GM04503 (cell line): Measurements from ENCODE around the gene SMCO4.

Experiments used
- DNase-seq: peaks from one replicate; pipeline ENCODE4 v3.0.0-alpha.2; 2012; ENCODE audit warnings: low read depth

SMCO4 gene

DNA sequence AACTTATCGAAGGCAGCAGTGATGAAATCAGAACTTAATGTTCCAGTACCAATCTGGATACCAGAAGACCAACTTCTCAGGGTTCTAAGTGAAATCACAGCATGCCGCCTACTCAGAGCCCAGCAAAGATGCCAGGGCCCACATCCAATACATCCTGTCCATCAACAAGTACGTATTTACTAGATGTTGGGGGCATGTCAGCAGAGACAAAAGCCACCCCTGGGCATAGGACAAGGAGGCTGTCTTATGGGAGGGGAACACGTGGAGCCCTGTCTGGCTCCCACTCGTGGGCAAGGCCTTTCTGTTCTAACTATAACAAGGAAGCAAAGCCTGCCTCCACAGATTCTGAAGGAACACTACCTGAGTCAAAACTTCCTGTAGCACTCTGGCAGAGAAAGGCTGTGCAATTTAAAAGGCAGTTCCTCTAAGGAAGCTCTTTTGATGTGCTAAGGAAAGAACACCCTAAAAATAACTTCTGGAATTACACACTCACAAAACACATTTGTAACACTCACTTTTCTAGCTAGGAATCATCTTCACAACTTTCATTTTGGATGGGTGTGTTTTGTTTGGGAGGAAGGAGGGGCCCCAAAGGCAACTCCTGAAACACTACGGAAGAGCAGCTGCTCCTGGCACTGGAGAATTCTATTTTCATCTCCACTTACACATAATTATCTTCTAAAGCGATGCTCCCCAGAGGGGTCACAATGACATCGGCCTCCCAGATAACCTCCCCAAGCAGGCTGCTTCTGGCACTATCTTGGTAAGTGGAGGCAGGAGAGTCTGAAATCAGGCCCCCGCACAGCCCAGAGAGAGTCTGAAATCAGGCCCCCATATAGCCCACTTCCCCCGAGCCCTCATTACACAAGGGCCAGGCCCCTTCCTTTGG, 14.2 kb downstream of the SMCO4 start:
- no peak for DNase-seq

- no peak for DNase-seq
These were observed 14.9 kb downstream of the SMCO4 start for GRCh38 chr11:93528252-93528651.

DNA sequence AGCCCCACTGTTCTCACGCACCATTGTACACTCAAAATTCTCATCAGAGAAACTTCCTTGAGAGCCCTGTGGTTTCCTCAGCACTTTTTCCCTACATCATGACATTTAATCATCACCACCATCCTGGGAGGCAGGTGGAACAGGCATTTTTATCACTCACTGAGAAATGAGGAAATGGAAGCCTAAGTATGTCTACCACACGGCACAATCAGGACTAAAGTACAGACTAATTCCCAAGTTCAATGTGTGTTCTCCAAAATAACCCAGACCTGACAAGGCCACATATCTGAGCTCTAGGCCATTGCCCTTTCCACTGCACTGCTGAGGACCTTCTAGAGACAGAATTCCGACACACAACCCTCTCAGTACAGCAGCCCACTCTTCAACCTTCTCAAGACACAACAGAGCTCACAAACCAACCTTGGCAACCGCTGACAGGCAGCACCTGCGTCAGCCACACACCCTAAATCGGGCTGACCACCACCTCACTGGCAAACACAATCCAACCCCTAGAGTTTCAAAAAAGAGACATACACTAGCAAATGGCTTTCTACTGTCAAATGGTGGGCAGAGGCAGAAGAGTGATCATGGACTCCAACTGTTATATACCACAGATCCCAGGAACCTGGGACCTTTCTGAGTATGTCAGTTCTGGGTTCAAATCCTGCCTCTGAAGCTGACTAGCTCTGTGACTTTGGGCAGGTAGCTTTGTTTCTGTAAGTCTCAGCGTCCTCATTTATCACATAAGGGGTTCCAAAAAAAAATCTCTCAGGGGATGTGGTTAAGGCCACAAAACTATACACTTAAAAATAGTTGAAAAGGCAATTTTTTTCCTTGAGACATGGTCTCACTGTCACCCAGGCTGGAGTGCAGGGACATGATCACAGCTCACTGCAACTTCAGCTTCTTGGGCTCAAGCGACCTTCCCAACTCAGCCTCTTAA, 16.3 kb downstream of the SMCO4 start:
- DNase-seq = no peak

GRCh38 chr11:93526346-93526633, 16.9 kb downstream of the SMCO4 start:
- DNase-seq = no peak

DNA sequence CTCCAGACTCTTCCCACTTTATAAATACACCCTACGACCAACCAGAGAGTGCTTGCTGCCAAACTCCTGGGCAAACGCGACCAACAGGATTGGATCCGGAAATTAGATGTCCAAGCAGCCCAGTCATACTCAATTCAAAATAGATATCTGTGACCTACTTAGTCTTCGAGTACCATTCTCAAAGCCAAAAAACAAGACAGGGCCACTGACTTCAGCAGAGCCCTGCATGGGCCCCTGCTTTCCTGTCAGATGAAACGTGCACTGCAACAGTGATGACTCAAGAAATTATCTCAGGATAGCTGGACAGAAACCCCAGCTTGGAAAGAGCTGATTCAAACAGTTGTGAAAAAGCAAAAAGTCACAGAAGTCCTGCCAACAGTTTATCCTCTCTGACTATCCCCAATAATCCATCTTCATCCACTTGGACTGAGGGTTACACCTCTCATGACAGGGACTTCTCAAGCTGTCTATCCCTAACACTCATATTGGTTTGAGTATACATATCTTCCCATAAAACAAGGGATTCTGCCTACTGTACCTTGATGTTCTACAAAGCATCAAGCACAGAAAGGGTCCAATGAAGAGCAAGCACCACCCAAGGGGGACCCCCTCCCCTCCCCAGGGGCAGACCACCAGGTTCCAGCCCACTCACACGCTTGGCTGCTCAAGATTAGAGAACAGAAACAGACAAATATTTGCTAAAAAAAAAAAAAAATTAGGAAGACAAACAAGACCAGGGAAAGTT, 17.4 kb downstream of the SMCO4 start:
- no peak for DNase-seq

GRCh38 chr11:93524858-93525257, 18.3 kb downstream of the SMCO4 start:
- no peak for DNase-seq

DNA sequence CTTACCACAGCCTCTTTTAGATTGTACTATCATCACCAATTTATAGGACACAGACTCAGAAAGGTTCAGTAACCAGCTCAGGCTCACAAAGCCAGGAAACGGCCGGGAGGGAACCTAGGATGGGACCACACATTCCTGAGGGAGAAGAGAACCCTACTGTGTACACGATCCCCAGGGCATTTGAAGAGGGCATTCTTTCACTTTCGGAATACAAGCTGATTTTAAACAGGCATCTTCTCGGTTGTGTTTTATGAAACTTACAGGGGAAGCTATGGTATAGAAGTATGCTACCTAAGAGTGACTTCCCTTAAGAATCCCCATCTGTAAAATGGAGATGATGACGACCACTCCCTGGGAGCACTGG, 19.0 kb downstream of the SMCO4 start:
- no peak for DNase-seq

DNA sequence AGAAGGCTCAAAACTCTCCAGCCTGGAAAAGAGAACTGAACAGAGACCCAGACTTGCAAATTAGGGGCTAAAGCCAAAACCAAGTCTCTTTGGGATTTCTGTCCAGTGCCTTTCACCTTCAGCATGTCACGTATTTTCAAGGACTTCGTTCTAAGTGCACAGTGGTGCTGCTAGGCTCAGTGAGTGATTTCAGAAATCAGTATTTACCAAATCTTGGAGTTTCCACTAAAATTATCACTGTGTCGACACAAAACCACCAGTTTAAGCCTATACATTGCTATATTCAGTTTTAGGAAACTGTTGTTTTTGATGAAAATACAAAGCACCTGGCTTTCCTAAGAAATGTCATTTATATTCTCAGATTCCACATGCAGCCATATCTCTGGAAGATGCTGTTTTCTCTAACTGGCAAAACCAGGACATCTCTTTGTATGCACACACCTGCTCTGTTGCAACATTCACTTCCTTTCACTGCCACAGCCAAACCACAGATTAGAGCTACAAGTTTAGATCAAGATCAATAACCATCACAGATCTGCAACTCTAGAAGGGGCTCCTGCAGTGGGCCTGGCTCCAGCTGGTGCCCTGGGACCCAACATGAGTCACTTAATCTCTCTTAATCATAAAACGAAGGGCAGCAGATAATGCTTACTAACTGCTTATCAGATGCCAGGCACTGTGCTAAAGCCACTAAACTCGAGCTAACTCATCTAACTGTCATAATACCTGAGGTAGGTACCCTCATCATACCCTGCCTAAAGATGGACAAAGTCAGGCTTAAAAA, 22.3 kb downstream of the SMCO4 start:
- DNase-seq = no peak

- no peak for DNase-seq
These were observed 24.0 kb downstream of the SMCO4 start for GRCh38 chr11:93519179-93519578.

- no peak for DNase-seq
These were observed 25.1 kb downstream of the SMCO4 start for GRCh38 chr11:93518081-93518480.

DNA sequence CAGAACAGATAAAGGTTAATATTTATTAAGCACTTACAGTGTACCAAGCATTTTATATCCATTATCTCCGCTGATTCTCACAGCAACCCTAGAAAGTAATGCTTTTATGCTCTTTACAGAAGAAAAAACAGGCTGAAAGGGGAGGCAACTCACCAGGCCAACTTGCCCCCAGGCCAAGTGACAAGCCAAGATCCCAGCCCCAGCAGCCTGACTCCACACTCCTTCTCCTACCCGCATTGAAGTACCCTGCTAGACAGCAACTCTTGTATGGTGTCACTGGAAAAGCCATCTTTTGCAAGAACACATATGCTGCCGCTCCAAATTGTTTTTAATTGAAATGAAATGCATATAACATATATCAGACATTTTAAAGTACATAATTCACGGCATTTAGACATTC, 25.6 kb downstream of the SMCO4 start:
- no peak for DNase-seq

DNA sequence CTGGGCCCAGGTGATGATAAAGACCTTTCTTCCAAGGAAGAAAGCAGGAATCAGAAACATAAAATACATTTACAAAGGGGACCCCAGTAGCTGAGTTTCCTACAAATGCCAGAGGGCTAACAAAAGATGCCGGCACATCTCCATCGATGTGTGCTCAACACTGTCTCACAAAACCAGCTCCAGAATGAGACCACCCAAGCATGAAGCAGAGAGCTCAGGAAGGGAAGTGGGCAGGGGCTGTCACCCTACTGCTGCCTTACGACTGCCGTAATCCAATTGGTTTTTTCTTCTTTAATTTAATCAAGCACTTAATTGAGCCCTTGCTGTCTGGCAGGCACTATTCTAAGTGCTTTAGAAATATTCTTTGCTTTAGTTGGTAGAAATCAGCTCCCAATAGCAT, 26.1 kb downstream of the SMCO4 start:
- no peak for DNase-seq

DNA sequence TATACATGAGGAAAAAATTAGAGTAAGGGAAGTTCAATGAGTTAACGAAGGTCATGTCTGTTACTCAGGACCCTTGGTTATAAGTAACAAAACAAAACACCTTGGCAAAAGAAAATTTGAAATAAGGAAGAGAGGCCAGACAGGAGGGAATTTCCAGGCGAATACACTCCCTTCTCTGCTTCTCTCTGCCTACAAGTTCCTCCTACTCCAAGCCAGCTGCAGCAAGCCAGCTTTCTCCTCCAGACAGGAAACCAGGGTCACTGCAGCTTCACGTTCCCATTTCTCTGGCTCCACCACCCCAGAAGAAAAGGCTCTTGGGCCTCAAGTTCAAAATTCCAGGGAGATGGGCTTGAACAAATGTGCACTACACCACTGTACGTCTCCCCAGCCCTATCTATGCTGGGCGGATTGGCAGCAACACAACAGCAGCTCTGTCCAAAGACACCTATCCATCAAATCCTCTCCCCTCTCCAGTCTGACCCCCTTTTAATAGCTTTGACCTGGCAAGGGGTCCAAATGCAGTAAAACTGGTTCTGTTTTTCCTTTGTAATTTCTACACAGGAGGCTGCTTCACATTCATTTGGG, 27.7 kb downstream of the SMCO4 start:
- no peak for DNase-seq

DNA sequence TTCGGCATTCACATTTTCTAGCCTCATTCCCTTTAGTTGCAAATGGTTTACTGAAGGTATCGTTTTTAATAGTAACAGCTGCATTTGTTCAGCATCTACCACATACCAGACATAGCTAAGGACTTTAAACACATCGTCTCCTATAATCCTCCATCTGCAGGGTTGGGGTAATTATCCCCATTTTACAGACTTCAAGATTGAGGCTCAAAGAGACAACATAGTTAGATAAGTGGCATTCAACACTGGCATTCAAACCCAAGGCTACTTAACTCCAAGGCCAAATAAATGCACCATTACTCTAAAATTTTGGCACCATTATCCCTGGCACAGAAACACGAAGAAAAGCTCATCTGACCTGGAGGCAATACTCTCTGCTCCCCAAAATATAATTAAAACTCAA, 28.5 kb downstream of the SMCO4 start:
- DNase-seq = no peak

GRCh38 chr11:93513772-93514171, 29.4 kb downstream of the SMCO4 start:
- DNase-seq = no peak

- no peak for DNase-seq
These were observed 30.1 kb downstream of the SMCO4 start for GRCh38 chr11:93512949-93513667.

- no peak for DNase-seq
These were observed 31.1 kb downstream of the SMCO4 start for GRCh38 chr11:93512073-93512475.

GRCh38 chr11:93510196-93510873, 32.9 kb downstream of the SMCO4 start:
- DNase-seq = no peak

GRCh38 chr11:93507517-93507916, 35.7 kb downstream of the SMCO4 start:
- no peak for DNase-seq

DNA sequence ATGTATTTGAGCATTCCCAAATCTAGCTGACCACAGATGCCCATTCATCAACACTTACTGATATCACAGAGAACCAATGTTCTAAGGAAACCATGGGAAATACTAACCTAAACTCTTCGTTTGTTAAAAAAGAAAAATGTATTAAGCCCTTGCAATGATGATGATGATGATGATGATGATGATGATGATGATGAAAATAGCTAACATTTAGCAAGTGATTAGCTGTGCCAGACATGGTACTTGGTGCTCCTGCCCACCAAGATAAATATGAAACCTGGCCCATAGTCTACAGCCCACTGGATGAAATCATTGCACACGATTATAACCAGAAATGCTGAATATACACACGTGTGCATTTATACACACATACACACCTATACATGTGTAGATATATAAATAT, 37.5 kb downstream of the SMCO4 start:
- no peak for DNase-seq
